Stromal cell of bone marrow (primary cell): Measurements from ENCODE around the gene SLPI.

Experiments
- DNase-seq: peaks from one replicate; pipeline ENCODE4 v3.0.0-alpha.2; 2012; ENCODE audit warnings: low read depth

Gene SLPI

GRCh38 chr20:45212836-45213235, 41.5 kb downstream of the SLPI start:
- DNase-seq, result no peak

DNA sequence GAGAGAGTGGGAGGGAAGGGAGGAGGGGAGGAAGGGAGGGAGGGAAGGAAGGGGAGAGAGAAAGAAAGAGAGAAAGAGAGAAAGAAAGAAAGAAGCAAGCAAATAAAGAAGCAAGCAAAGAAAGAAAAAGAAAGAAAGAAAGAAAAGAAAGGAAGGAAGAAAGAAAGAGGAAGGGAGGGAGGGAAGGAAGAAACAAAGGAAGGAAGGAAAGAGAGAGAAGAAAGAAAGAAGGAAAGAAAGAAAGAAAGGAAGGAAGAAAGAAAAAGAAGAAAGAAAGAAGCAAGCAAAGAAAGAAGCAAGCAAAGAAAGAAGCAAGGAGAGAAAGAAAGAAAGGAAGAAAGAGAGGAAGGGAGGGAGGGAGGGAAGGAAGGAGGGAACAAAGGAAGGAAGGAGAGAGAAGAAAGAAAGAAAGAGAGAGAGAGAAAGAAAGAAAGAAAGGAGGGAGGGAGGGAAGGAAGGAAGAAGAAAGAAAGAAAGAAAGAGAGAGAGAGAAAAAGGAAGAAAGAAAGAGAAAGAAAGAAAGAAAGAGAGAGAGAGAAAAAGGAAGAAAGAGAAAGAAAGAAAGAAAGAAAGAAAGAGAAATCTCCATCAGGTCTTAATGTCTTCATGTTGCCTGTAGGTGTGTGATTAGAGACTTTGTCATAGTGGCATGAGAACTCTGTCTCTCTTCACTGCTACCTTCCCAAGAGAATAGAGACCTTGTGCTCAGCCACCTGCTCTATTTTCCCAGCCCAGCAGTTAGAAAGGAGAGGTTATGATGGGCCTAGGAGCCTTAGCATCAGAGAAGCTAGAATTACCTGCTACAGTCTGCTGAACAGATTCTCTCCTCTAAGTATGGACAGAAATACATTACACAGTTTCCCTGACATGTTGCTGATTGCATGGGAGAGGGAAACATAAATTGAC, 42.5 kb downstream of the SLPI start:
- no peak for DNase-seq

DNA sequence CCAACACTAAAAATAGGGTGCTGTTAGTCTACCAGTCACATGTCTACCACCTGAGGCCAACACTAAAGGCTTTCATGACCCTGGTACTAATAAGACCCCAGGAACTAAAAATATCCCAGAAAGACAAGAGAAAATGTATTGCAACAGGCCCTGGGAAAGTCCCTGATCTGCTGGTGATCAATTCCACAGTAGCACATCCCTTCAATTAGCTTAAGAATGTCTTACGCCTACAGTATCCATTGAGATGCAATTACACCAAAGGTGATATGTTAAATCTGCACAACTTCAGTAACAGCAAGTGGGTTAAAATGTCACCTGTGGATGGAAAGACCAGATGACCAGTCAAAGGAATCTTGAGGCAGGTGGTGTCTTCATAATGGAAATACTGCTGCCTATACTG, 44.4 kb downstream of the SLPI start:
- DNase-seq, result no peak

DNA sequence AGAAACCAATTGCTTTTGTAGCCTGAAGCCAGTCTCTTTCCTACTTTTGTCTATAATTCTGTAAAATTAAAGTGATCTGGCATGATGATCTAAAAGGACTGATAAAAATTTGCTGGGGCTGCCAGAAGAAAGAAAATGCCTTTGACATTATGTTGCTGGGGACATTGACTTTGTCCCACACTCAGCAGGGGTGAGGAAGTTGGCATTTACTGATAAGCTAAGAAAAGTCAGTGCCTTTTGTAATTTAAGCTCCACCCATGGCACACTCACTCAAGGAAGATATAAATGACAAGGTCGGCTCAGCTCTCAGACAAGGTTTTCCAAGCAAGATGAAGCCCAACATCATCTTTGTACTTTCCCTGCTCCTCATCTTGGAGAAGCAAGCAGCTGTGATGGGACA, 47.6 kb downstream of the SLPI start, which contains the start of gene SEMG1:
Gene SEMG1 (plus strand): TSS at position 309 of the 400 bp plus-strand sequence. CDS start 21 bp downstream, at position 330.
- DNase-seq, result no peak
